GM19099 (cell line): ENCODE data around the gene TMBIM4.

Experiments
- POLR2A ChIP-seq: IDR thresholded peaks from 3 replicates; pipeline ENCODE4 v1.6.1; 2011; ENCODE audit warnings: low read depth; ENCODE audit not compliant: insufficient read length; ENCODE audit errors: extremely low read depth

Gene TMBIM4

GRCh38 chr12:66188584-66189485, 19.0 kb upstream of the TMBIM4 start, which contains the start of gene IRAK3:
Gene IRAK3, plus strand, starts transcription at chr12:66189214. Its CDS starts 86 bp downstream, at chr12:66189300.
- TF ChIP-seq POLR2A: peak; percentile 57

GRCh38 chr12:66187821-66188220, 18.0 kb upstream of the TMBIM4 start:
- no peak for TF ChIP-seq POLR2A

- no peak for TF ChIP-seq POLR2A
These were observed 17.2 kb upstream of the TMBIM4 start for GRCh38 chr12:66187036-66187435.

GRCh38 chr12:66182956-66183355, 13.2 kb upstream of the TMBIM4 start:
- no peak for TF ChIP-seq POLR2A

GRCh38 chr12:66176105-66176900, 6.5 kb upstream of the TMBIM4 start:
- TF ChIP-seq POLR2A: no peak

- TF ChIP-seq POLR2A: no peak
These were observed 810 bp upstream of the TMBIM4 start for GRCh38 chr12:66170606-66171005.

- TF ChIP-seq POLR2A: no peak
These were observed 1.4 kb downstream of the TMBIM4 start for GRCh38 chr12:66168410-66168809.

- no peak for TF ChIP-seq POLR2A
These were observed 3.2 kb downstream of the TMBIM4 start for GRCh38 chr12:66166561-66166960.

- no peak for TF ChIP-seq POLR2A
These were observed 4.7 kb downstream of the TMBIM4 start for GRCh38 chr12:66165141-66165540.

GRCh38 chr12:66164349-66164821, 5.4 kb downstream of the TMBIM4 start:
- TF ChIP-seq POLR2A: no peak

- TF ChIP-seq POLR2A: no peak
These were observed 6.5 kb downstream of the TMBIM4 start for GRCh38 chr12:66163289-66163688.

GRCh38 chr12:66162701-66163100, 7.1 kb downstream of the TMBIM4 start:
- no peak for TF ChIP-seq POLR2A

- no peak for TF ChIP-seq POLR2A
These were observed 9.1 kb downstream of the TMBIM4 start for GRCh38 chr12:66160704-66161103.

- TF ChIP-seq POLR2A: no peak
These were observed 10.7 kb downstream of the TMBIM4 start for GRCh38 chr12:66159123-66159522.

- TF ChIP-seq POLR2A: no peak
These were observed 13.1 kb downstream of the TMBIM4 start for GRCh38 chr12:66156654-66157053.
